AG10803 (cell line): ENCODE measurements around the gene BPIFB3.

ENCODE experiments used
- DNase-seq: peaks from one replicate; pipeline ENCODE4 v3.0.0; 2010; ENCODE audit warnings: low read depth
- H3K4me3 ChIP-seq: 2 replicates; pipeline ENCODE4 v1.5.1; 2011; ENCODE audit warnings: mild to moderate bottlenecking, low read length, control low read depth
- CTCF ChIP-seq: conservative IDR thresholded peaks from 2 replicates; pipeline ENCODE4 v1.5.1; 2011; ENCODE audit warnings: mild to moderate bottlenecking, low read length, control low read depth, inconsistent platforms

The BPIFB3 gene

GRCh38 chr20:33068251-33068939 lies 14.7 kb downstream of the BPIFB3 start:
- TF ChIP-seq CTCF: no peak
- no peak overlapping the region for H3K4me3 ChIP-seq
- no peak for DNase-seq

DNA sequence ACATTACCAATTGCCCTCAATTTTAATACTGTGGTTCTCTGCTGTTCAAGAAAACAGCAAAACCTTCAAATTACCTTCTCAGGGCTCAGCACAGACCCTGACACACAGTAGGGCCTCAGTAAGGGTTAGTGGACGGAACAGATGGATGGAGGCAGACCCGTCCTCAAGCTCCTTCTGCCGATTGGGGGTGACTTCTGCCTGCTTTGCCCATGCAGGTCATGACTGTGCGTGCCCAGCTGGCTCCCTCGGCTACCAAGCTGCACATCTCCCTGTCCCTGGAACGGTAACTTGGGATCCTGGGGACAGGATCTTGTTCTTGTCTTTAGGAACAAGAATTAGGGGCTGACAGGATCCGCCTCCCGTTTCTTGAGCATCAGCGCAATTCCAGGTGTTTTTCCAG lies 16.0 kb downstream of the BPIFB3 start:
- no peak for TF ChIP-seq CTCF
- no peak overlapping the region for H3K4me3 ChIP-seq
- DNase-seq: no peak

GRCh38 chr20:33070111-33071053 lies 16.7 kb downstream of the BPIFB3 start:
- TF ChIP-seq CTCF: no peak
- no peak for DNase-seq
- H3K4me3 ChIP-seq: no peak overlapping the region

GRCh38 chr20:33071198-33071597 lies 17.5 kb downstream of the BPIFB3 start:
- TF ChIP-seq CTCF: no peak
- H3K4me3 ChIP-seq: no peak overlapping the region
- no peak for DNase-seq

DNA sequence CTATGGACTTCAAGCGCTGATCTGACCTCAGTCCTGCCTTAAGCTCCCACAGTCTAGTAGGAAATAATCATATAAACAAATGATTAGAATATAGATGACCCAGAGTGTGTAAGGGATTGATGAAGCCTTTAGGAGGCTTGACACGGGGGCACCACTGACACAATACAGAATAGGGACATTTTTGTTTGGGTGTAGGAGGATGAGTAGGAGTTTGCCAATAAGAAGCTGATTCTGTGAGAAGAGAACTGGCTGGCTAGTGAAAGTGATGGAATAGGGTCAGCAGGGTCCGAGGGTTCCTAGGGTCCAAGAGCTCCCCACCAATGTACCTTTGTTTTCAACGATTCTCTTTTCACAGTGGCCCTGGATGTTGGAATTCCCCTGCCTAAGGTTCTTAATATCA lies 18.7 kb downstream of the BPIFB3 start:
- TF ChIP-seq CTCF: no peak
- no peak for DNase-seq
- H3K4me3 ChIP-seq: no peak overlapping the region

DNA sequence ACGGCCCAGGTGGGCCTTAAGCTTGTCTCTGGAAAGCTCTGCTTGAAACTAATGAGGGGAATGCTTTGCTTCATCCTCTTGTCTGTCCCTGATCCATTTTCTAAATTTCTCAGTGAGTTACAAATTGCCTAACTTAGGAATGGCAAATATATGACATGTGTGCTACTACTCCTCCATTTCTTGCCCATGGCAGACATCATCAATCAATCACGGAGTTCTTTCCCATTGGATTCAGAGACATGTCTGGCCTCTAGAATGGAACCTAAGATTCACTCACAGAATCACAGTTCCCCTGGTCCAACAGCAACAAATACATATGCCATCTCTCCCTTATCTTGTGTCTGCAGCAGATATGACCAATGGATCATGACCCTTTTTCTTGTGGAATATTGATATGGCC lies 19.1 kb downstream of the BPIFB3 start:
- no peak for DNase-seq
- H3K4me3 ChIP-seq: no peak overlapping the region
- TF ChIP-seq CTCF: no peak

GRCh38 chr20:33074675-33075074 lies 21.0 kb downstream of the BPIFB3 start:
- no peak for DNase-seq
- TF ChIP-seq CTCF: no peak
- no peak overlapping the region for H3K4me3 ChIP-seq
